ENCODE results near the gene PSMG2. TPM values are rescaled to one million over a fixed set of nuclear protein-coding genes. Genes with fewer than 3 reads are reported as not detected.

PSMG2 gene
- total RNA-seq, 1 donor = 94.5 TPM

- no peak overlapping the region for H3K4me3 ChIP-seq (ENCODE audit: insufficient read depth, low read length)
- no peaks in the 10 kb centered on the region for H3K27me3 ChIP-seq (ENCODE audit: insufficient read depth, low read length)
- TF ChIP-seq CTCF (IDR thresholded peaks at IDR 0.05; ENCODE audit: extremely low read depth, low read depth, low read length) = peak; percentile 89
- DNase-seq (ENCODE audit: insufficient read length, low spot score, missing footprints) = peak; percentile 96
- peaks cover 4% of the 10 kb centered on the region for H3K4me1 ChIP-seq (ENCODE audit: insufficient read depth, low read length)
- no peak overlapping the region for H2AFZ ChIP-seq (ENCODE audit: low read length)
- H3K9me3 ChIP-seq (ENCODE audit: low read depth, low read length) = no peaks in the 10 kb centered on the region
- H3K4me2 ChIP-seq (ENCODE audit: insufficient read depth, low read length) = no peak overlapping the region
- H3K36me3 ChIP-seq (ENCODE audit: insufficient read depth, low read length) = no peaks in the 10 kb centered on the region
- H4K20me1 ChIP-seq (ENCODE audit: insufficient read depth, low read length) = no peaks in the 10 kb centered on the region
- peaks cover 21% of the 10 kb centered on the region for H3K79me2 ChIP-seq (ENCODE audit: insufficient read depth, low read length)
- H3K27ac ChIP-seq (ENCODE audit: low read depth, low read length) = no peak overlapping the region
These were observed 42.8 kb upstream of the PSMG2 start for GRCh38 chr18:12659904-12660605.

- Histone ChIP-seq H3K4me3 (ENCODE audit: insufficient read depth, low read length) (no peak overlapping the region), H3K79me2 (ENCODE audit: insufficient read depth, low read length) (no peaks in the 10 kb centered on the region), H3K27ac (ENCODE audit: low read depth, low read length) (no peak overlapping the region), H3K4me2 (ENCODE audit: insufficient read depth, low read length) (no peak overlapping the region), H3K36me3 (ENCODE audit: insufficient read depth, low read length) (peaks cover 1% of the 10 kb centered on the region), H3K27me3 (ENCODE audit: insufficient read depth, low read length) (no peaks in the 10 kb centered on the region), H2AFZ (ENCODE audit: low read length) (no peak overlapping the region), H3K9me3 (ENCODE audit: low read depth, low read length) (no peaks in the 10 kb centered on the region), H3K4me1 (ENCODE audit: insufficient read depth, low read length) (peaks cover 4% of the 10 kb centered on the region), H4K20me1 (ENCODE audit: insufficient read depth, low read length) (no peaks in the 10 kb centered on the region)
- no peak for TF ChIP-seq CTCF (IDR thresholded peaks at IDR 0.05; ENCODE audit: extremely low read depth, low read depth, low read length)
- DNase-seq (ENCODE audit: insufficient read length, low spot score, missing footprints) = no peak
These were observed 34.8 kb upstream of the PSMG2 start for GRCh38 chr18:12668041-12668440.

- Histone ChIP-seq H3K79me2 (ENCODE audit: insufficient read depth, low read length) (no peaks in the 10 kb centered on the region), H4K20me1 (ENCODE audit: insufficient read depth, low read length) (no peaks in the 10 kb centered on the region), H3K27ac (ENCODE audit: low read depth, low read length) (peak overlapping the region; percentile 47), H3K36me3 (ENCODE audit: insufficient read depth, low read length) (peaks cover 16% of the 10 kb centered on the region), H3K4me1 (ENCODE audit: insufficient read depth, low read length) (peaks cover 8% of the 10 kb centered on the region), H3K27me3 (ENCODE audit: insufficient read depth, low read length) (no peaks in the 10 kb centered on the region), H3K4me2 (ENCODE audit: insufficient read depth, low read length) (peak overlapping the region; percentile 75), H2AFZ (ENCODE audit: low read length) (peak overlapping the region; percentile 95), H3K9me3 (ENCODE audit: low read depth, low read length) (no peaks in the 10 kb centered on the region), H3K4me3 (ENCODE audit: insufficient read depth, low read length) (peak overlapping the region; percentile 42)
- no peak for DNase-seq (ENCODE audit: insufficient read length, low spot score, missing footprints)
- TF ChIP-seq CTCF (IDR thresholded peaks at IDR 0.05; ENCODE audit: extremely low read depth, low read depth, low read length) = no peak
These were observed 23.6 kb upstream of the PSMG2 start for GRCh38 chr18:12679183-12679786.

GRCh38 chr18:12686100-12686499, 16.7 kb upstream of the PSMG2 start:
- peak; percentile 56 for DNase-seq (ENCODE audit: insufficient read length, low spot score, missing footprints)
- Histone ChIP-seq H3K79me2 (ENCODE audit: insufficient read depth, low read length) (no peaks in the 10 kb centered on the region), H3K27ac (ENCODE audit: low read depth, low read length) (no peak overlapping the region), H3K9me3 (ENCODE audit: low read depth, low read length) (no peaks in the 10 kb centered on the region), H3K4me3 (ENCODE audit: insufficient read depth, low read length) (no peak overlapping the region), H2AFZ (ENCODE audit: low read length) (no peak overlapping the region), H3K4me1 (ENCODE audit: insufficient read depth, low read length) (no peaks in the 10 kb centered on the region), H3K4me2 (ENCODE audit: insufficient read depth, low read length) (no peak overlapping the region), H4K20me1 (ENCODE audit: insufficient read depth, low read length) (no peaks in the 10 kb centered on the region), H3K36me3 (ENCODE audit: insufficient read depth, low read length) (peaks cover 19% of the 10 kb centered on the region), H3K27me3 (ENCODE audit: insufficient read depth, low read length) (no peaks in the 10 kb centered on the region)
- peak; percentile 26 for TF ChIP-seq CTCF (IDR thresholded peaks at IDR 0.05; ENCODE audit: extremely low read depth, low read depth, low read length)
